HG02870 (cell line): ENCODE results near the gene NSG1.
"Not testable (repeated sequence)": the region's sequence is repeated elsewhere in the genome, so short reads cannot be mapped to it uniquely, and the experiment has no call there.

Source experiments
- ATAC-seq: cut with Tn5 transposase; IDR thresholded peaks from one replicate; pipeline ENCODE4 v1.9.1; 2021; ENCODE audit warnings: mild to moderate bottlenecking, moderate library complexity; ENCODE audit not compliant: unreplicated experiment

NSG1 gene

DNA sequence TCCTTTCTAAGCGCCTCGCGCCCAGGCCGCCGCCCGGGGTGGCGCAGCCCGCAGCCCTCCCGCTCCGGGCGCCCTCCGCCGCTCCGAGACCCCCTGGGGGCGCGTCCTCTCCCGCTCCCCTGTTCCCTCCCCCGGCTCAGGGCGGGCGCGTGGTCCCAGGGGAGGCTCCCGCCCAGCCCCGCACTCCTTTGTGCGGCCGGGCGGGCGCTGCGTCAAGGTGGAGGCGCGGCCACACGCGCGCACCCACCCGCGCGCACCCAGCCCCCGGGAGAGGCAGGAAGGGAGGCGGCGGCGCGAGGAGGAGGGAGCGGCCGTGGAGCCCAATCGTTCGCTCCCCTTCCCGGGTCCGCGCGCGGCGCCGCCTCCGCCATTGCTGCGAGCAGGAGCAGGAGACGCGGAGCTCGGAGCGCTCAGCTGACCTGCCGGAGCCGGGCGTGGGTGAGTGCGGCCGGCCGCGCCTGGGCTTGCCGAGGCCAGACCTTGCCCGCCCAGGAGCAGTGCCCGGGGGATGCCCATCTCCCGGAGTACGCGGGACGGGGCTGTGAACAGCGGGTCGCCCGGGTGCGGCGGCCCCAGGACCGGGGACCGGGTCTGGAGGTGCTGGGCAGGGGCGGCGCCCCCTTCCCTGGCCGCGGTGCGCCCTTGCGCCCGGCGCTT lies at the start of gene NSG1:
Gene NSG1 (plus strand): TSS at position 367 of the 657 bp plus-strand sequence. CDS start 528 bp downstream, outside the sequence.
- no peak for ATAC-seq

DNA sequence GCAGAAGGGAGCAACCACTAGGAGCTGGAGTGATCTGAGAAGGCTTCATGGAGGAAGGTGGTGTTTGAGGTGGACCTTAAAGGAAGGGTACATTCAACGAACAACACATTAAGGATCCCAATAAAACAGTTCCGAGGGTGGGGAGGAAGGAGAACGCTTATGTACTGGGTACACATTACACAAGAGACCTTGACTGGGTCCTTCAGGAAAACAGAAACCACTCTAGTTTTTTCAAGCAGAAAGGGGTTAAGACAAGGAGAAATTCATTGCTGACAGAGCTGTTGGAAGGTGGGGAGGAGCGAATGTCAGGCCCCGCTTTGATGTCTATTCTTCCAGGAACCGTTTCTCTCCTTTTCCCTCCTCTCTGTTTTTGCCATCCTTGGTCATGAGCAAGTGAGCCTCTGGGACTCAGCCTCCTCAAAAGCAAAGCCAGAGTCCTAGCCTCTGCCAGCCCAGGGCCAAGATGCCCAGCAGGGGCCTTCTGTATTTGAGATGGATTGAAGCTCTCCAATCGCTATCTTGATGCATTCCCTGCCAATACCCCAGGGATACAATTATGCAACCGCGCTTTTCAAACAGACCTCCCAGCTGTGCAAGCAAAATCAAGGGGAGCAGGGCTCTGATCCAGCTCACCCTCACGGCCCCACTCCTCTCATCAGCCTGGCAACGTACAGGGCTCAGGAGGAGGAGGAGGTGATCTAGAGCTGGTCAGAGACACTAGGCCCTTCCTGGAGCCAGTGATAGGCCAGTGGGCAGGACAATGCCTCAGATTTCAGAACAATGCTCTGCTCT lies 48.5 kb upstream of the NSG1 start:
- ATAC-seq = no peak

DNA sequence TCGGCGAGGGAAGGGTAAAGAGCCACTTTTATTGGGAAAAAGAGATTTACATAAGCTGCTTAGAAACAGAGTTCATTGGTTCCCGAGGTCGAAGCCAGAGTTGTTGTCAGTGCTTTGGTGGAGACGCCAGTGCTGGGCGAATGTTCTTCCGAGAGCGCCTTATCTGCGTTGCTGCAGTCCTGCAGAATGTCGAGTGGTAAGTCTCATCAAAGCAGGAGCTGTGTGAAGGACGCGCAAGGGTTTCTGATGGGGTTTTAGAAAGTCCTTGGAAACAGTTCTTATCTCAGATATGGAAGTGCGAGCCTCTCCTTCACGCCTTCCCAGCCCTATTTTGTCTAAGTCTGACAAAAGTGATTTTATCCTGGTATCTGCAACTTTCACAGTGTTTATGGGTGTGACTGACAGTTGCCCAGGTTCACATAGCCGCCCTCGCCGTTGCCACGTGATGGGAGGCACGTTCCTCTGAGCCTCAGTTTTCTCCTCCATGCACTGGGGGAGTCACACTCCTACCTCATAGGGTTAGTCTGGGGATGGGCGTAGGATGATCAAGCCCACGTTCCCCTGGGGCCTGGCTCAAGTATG lies 47.3 kb upstream of the NSG1 start:
- no peak for ATAC-seq

GRCh38 chr4:4341861-4342650 lies 44.8 kb upstream of the NSG1 start:
- ATAC-seq = no peak

GRCh38 chr4:4343038-4343437 lies 43.9 kb upstream of the NSG1 start:
- no peak for ATAC-seq

- peak; percentile 95 for ATAC-seq
These were observed 41.9 kb upstream of the NSG1 start for GRCh38 chr4:4344915-4345527.

- no peak for ATAC-seq
These were observed 39.3 kb upstream of the NSG1 start for GRCh38 chr4:4347585-4347984.

DNA sequence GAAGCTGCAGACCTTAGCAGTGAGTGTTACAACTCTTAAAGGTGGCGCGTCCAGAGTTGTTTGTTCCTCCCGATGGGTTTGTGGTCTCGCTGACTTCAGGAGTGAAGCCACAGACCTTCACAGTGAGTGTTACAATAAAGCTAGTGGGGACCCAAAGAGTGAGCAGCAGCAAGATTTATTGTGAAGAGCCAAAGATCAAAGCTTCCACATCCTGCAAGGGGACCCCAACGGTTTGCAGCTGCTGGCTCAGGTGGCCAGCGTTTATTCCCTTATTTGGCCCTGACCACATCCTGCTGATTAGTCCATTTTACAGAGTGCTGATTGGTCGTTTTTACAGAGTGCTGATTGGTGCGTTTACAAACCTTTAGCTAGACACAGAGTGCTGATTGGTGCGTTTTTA lies 38.3 kb upstream of the NSG1 start:
- not testable (repeated sequence) for ATAC-seq

GRCh38 chr4:4349867-4350266 lies 37.0 kb upstream of the NSG1 start:
- no peak for ATAC-seq

GRCh38 chr4:4350909-4351308 lies 36.0 kb upstream of the NSG1 start:
- no peak for ATAC-seq

DNA sequence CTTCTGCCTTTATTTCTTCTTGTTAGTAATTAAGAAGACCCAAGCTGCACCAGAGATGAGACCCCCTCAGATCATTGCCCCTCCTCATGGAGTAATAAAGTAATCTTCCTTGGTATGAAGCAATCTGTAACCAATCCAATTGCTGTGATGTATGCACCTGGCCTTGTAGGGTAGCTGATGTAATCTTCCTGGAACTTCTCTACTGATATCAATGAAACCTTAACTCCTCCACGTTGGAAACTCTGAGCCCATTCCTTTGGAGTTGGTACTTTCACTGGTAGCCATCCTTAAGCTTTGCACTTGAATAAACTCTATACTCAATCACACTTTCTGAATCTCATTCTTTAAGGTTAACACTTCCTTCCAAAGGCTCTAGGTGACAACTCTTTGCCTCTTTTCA lies 31.6 kb upstream of the NSG1 start:
- no peak for ATAC-seq

DNA sequence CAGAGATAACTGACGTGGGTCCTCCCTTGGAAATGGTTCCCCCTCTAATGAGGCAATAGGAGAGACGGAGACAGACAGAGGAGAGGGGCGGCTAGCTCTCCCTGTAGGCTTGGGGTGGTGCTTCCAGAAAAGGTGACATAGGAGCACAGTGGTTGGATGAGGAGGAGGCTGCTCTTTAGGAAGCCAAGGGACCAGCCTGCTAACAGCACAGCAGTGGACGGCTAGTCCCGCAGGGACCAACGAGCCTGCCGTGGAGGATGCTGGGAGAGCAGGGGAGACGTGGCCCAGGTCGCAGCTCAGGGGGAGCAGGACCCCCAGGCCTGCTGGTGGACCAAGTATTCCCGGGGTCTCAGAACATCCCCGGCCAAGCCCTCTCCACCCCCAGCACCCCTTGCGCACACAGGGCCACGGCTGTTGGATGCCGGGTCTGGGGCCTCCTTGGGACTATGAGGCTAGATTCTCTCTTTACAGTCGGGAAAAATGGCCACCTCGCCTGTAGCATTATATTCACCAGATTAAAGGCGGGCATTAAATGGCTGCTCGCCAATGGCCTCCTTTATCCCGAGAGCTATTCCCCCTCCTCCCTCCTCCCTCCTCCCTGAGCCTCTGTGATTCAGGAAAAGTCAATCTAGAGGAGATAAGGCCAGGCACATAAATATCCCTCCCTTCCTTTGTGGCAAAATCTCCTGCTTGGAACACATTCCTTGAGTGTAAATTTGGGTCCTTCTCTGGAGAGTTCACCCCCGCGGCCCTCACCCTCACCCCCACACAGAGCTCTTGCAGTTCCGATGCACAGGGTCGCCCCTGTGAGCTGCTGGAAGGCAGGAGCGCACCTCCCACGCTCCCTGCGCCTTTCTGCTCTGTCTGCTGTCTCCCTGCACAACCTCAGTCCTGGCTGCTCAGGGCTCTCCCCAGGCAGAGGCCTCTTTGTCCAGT lies 30.5 kb upstream of the NSG1 start:
- no peak for ATAC-seq

GRCh38 chr4:4358093-4358854 lies 28.6 kb upstream of the NSG1 start:
- no peak for ATAC-seq

DNA sequence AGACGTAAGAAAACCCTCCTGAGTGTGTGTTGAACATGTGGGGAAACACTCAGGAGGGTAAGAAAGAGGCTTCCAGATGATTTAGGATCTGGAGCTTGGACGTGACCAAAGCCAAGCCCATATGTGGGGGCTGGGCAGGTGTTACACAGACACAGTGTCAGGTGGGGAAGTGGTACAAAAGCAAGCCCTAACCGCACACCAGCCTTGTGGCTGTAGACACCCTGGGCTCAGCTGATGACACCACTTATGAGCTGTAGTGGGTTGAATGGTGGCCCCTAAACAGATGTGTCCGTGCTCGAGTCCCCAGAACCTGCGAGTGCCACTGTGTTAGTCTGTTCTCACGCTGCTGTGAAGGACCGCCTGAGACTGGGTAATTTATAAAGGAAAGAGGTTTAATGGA lies 25.0 kb upstream of the NSG1 start:
- ATAC-seq = no peak

DNA sequence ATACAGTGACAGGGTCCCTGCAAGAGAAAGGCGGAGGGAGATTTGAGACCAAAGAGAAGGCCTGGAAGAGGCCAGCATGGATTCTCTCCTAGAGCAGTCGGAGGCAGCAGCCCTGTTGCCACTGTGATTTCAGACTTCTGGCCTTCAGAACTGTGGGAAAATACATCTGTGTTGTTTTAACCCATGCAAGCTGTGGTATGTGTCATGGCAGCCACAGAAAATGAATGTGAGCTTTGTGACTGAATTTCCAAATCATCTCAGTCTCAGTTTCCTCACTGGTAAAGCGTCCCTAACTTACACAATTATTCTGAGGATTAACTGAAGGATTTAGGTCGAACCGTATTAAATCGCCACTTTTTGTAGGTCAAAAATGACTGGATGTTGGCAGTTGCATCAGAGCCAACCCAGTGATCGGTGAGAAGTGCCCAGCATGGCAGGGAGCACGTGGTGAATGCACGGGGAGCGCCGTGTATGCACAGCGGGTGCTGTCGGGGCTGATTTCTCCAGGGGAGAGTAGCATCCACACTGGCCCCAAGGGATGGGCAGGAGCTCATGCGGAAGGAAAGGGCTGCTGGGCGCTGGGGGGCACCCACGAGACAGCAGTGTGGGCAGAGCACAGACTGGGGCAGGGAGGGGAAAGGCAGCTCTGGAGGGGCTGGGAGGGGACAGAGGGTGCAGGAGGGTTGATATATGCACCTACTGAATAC lies 23.8 kb upstream of the NSG1 start:
- no peak for ATAC-seq

DNA sequence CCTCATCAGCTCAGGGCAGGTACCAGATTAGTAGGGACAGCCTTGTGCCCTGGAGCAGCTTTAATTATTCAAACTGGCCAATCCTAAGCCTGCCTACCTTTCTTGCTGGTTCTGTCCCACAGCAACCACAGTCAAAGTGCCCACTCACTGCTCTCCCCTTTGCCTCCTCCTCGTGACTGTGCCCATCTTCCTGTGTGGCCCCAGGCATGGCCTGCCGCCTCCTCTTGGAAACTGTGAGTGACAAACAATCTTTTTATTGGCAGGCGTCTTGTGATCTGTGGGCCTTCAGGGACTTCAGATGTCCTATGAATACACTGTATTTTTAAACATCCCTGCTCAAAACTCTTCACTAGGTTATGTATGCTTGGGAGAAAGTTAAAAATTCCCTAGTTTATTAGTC lies 22.8 kb upstream of the NSG1 start:
- ATAC-seq = no peak

DNA sequence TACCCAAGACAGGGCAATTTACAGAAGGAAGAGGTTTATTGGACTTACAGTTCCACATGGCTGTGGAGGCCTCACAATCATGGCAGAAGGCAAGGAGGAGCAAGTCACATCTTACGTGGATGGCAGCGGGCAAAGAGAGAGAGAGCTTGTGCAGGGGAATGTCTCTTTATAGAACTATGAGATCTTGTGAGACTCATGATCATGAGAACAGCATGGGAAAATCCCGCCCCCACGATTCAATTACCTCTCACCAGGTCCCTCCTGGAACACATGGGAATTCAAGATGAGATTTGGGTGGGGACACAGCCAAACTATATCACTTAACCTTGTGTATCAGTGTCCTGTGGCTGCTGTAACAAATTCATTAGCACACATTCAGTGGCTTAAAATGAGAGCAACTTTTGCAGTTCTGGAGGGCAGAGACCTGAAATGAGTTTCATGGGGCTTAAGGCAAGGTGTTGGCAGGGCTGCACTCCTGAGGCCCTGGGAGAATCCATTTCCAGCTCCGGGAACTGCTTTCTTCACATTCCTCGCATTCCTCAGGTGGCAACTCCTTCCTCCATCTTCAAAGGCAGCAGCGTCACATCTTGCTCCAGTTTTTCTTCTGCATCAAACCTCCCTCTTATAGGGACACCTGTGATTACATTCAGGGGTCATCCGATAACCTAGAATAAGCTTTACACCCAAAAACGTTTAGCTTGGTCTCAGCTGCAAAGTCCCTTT lies 22.3 kb upstream of the NSG1 start:
- ATAC-seq = no peak
